IMR-90 (cell line): ENCODE data around the gene DISC1. TPM values are rescaled to one million over a fixed set of nuclear protein-coding genes. Genes with fewer than 3 reads are reported as not detected.

Experiments used
- ATAC-seq: fragments of 200-7000 bp; cut with Tn5 transposase; 2 replicates; pipeline ENCODE4 v1.9.1; 2020; ENCODE audit warnings: low read depth, mild to moderate bottlenecking, moderate library complexity
- BruUV-seq: library from RNA; stranded (reverse); fragments of 400-500 nt; replicated peaks from 2 replicates; lab custom pipeline; 2021; lab: Mats Ljungman, UMichigan
- CTCF ChIA-PET: fragments of 300-600 bp; formaldehyde crosslinking; extraction: SDS; loops from one replicate; lab custom pipeline; 2021; ENCODE audit warnings: antibody characterized with exemption; lab: Yijun Ruan, JAX
- POLR2A ChIA-PET: fragments of 300-600 bp; sonication (Branson Sonifier 250); formaldehyde crosslinking; loops from one replicate; lab custom pipeline; 2022; ENCODE audit warnings: antibody characterized with exemption; ENCODE audit not compliant: unreplicated experiment; lab: Charles Lee
- DNase-seq: peaks from one replicate; pipeline ENCODE4 v3.0.0; 2013
- H2AFZ ChIP-seq: replicated peaks from 2 replicates; pipeline ENCODE3; 2013; ENCODE audit warnings: low read length, mild to moderate bottlenecking; ENCODE audit not compliant: poor library complexity
- H2AK5ac ChIP-seq: 2 replicates; pipeline ENCODE4 v1.6.1; 2013; ENCODE audit warnings: low read depth, low read length, inconsistent platforms
- H2AK9ac ChIP-seq: replicated peaks from 2 replicates; pipeline ENCODE3; 2013; ENCODE audit warnings: mild to moderate bottlenecking, low read depth, low read length, moderate library complexity; ENCODE audit not compliant: poor library complexity
- H2BK120ac ChIP-seq: 2 replicates; pipeline ENCODE4 v1.6.1; 2013; ENCODE audit warnings: low read depth, low read length, inconsistent platforms
- H2BK15ac ChIP-seq: 3 replicates; pipeline ENCODE4 v1.6.1; 2013; ENCODE audit warnings: low read depth, low read length, inconsistent platforms
- H2BK20ac ChIP-seq: 2 replicates; pipeline ENCODE4 v1.6.1; 2013; ENCODE audit warnings: low read depth, mild to moderate bottlenecking, inconsistent platforms, low read length, moderate library complexity
- H2BK5ac ChIP-seq: 2 replicates; pipeline ENCODE4 v1.6.1; 2013; ENCODE audit warnings: mild to moderate bottlenecking, low read depth, low read length, inconsistent platforms; ENCODE audit not compliant: poor library complexity, severe bottlenecking
- H3K14ac ChIP-seq: replicated peaks from 2 replicates; pipeline ENCODE4 v1.6.1; 2013; ENCODE audit warnings: low read depth, low read length, inconsistent platforms
- H3K18ac ChIP-seq: 2 replicates; pipeline ENCODE4 v1.6.1; 2013; ENCODE audit warnings: low read depth, low read length, control low read depth
- H3K23ac ChIP-seq: 2 replicates; pipeline ENCODE4 v1.6.1; 2013; ENCODE audit warnings: low read depth, low read length, inconsistent platforms
- H3K27ac ChIP-seq: 2 replicates; pipeline ENCODE4 v1.5.1; 2013; ENCODE audit warnings: mild to moderate bottlenecking, control low read depth, low read length; ENCODE audit not compliant: insufficient read depth
- H3K27me3 ChIP-seq: 2 replicates; pipeline ENCODE4 v1.6.1; 2013; ENCODE audit warnings: low read length; ENCODE audit not compliant: control insufficient read depth, insufficient read depth
- H3K36me3 ChIP-seq: 2 replicates; pipeline ENCODE4 v1.6.1; 2013; ENCODE audit warnings: low read length, mixed read lengths; ENCODE audit not compliant: control insufficient read depth, insufficient read depth
- H3K4ac ChIP-seq: 2 replicates; pipeline ENCODE4 v1.6.1; 2013; ENCODE audit warnings: low read depth, low read length, inconsistent platforms
- H3K4me1 ChIP-seq: 2 replicates; pipeline ENCODE4 v1.6.1; 2013; ENCODE audit warnings: low read length, mixed read lengths; ENCODE audit not compliant: control insufficient read depth, insufficient read depth
- H3K4me2 ChIP-seq: 2 replicates; pipeline ENCODE4 v1.6.1; 2013; ENCODE audit warnings: low read depth, mild to moderate bottlenecking, control low read depth, low read length, moderate library complexity
- H3K4me3 ChIP-seq: 2 replicates; pipeline ENCODE4 v1.5.1; 2013; ENCODE audit warnings: low read depth, mild to moderate bottlenecking, control low read depth, low read length, moderate library complexity; ENCODE audit not compliant: insufficient read depth
- H3K56ac ChIP-seq: 2 replicates; pipeline ENCODE4 v1.6.1; 2013; ENCODE audit warnings: low read length, inconsistent platforms; ENCODE audit not compliant: insufficient read depth; ENCODE audit errors: extremely low read depth
- H3K79me1 ChIP-seq, 2 experiments: 2 replicates each; pipeline ENCODE4 v1.6.1; 2013; ENCODE audit warnings: low read length in 2 of 2, inconsistent platforms in 1 of 2, low read depth in 1 of 2
- H3K9ac ChIP-seq: 2 replicates; pipeline ENCODE4 v1.6.1; 2013; ENCODE audit warnings: low read depth, low read length, control low read depth
- H3K9me1 ChIP-seq: 2 replicates; pipeline ENCODE4 v1.6.1; 2013; ENCODE audit warnings: low read length, inconsistent platforms; ENCODE audit not compliant: insufficient read depth
- H3K9me3 ChIP-seq: 2 replicates; pipeline ENCODE4 v1.6.1; 2013; ENCODE audit warnings: low read length; ENCODE audit not compliant: control insufficient read depth, insufficient read depth
- H4K20me1 ChIP-seq: 2 replicates; pipeline ENCODE4 v1.6.1; 2013; ENCODE audit warnings: low read length, inconsistent platforms; ENCODE audit not compliant: insufficient read depth
- H4K5ac ChIP-seq: 2 replicates; pipeline ENCODE4 v1.6.1; 2013; ENCODE audit warnings: mild to moderate bottlenecking, low read depth, low read length, control low read depth
- H4K8ac ChIP-seq, 2 experiments: 2 replicates each; pipeline ENCODE4 v1.6.1; 2013; ENCODE audit warnings: low read depth in 2 of 2, low read length in 2 of 2, control low read depth in 1 of 2, inconsistent platforms in 1 of 2
- H4K91ac ChIP-seq: 2 replicates; pipeline ENCODE4 v1.6.1; 2013; ENCODE audit warnings: low read depth, low read length, inconsistent platforms; ENCODE audit not compliant: insufficient read depth
- MAFK ChIP-seq: IDR thresholded peaks from 2 replicates; pipeline ENCODE4 v1.6.1; 2012; ENCODE audit warnings: low read depth, low read length, improper control_type of control experiment
- MAZ ChIP-seq: IDR thresholded peaks from 2 replicates; pipeline ENCODE4 v1.6.1; 2012; ENCODE audit warnings: low read depth, mild to moderate bottlenecking, low read length, improper control_type of control experiment, moderate library complexity, borderline replicate concordance
- NFE2L2 ChIP-seq: fragments of 150-350 bp; IDR thresholded peaks from 2 replicates; pipeline ENCODE4 v1.6.1; 2016; ENCODE audit warnings: low read depth, mild to moderate bottlenecking, low read length
- SMC3 ChIP-seq: fragments of 150-350 bp; IDR thresholded peaks from 2 replicates; pipeline ENCODE4 v1.6.1; 2016; ENCODE audit warnings: low read depth, mild to moderate bottlenecking, antibody characterized with exemption, low read length, moderate library complexity
- WGBS, 2 experiments: methylation state at CpG; one replicate each; pipeline versions ENCODE4 v1.1.5 to v1.1.7; 2013; ENCODE audit warnings: missing lambda C conversion rate in 2 of 2; ENCODE audit not compliant: insufficient read length in 1 of 2; ENCODE audit errors: extremely low coverage in 2 of 2; 5-methylcytosine and 5-hydroxymethylcytosine counted together
- dilution Hi-C: fragments of 300-500 bp; cut with HindIII; formaldehyde crosslinking; loops from one replicate; pipeline ENCODE4 v1.14.3; 2018; ENCODE audit warnings: low sequenced_read_pairs; ENCODE audit not compliant: unreplicated experiment
- in situ Hi-C: fragments of 300-500 bp; cut with MboI; formaldehyde crosslinking; loops from 3 replicates; pipeline ENCODE4 v1.14.3; 2019; ENCODE audit warnings: low sequenced_read_pairs, inconsistent platforms, mixed read lengths
- intact Hi-C: fragments of 100-400 bp; cut with micrococcal nuclease; formaldehyde crosslinking; loops from 2 replicates; pipeline ENCODE4 v1.10.0; 2022
- polyA plus RNA-seq, 3 experiments: library from polyadenylated mRNA; depleted of rRNA; stranded (reverse); fragments of >200 nt; gene quantifications; 2 replicates each; pipeline ENCODE4 v1.2.3, GENCODE V29; 2012; ENCODE audit warnings: low replicate concordance in 1 of 3
- total RNA-seq: library from RNA; depleted of rRNA; stranded (reverse); fragments of >200 nt; gene quantifications from 2 replicates; pipeline ENCODE4 v1.2.3, GENCODE V29; 2012
- TF ChIP-seq, protein P1 (sequence below): conservative IDR thresholded peaks from 2 replicates; pipeline ENCODE4 v1.5.1; 2012; ENCODE audit warnings: mild to moderate bottlenecking, low read depth, low read length, improper control_type of control experiment

Gene DISC1
- total and polyA plus RNA-seq, 2 of the 4 experiments (the other 2 are of a cell fraction) = 2.2 to 7.0 TPM

GRCh38 chr1:231829332-231829731 is 202.7 kb downstream of the DISC1 start:
- Histone ChIP-seq H3K56ac (no peak overlapping the region), H3K79me1 (no peaks in the 10 kb centered on the region), H3K9me3 (no peaks in the 10 kb centered on the region), H3K9me1 (peaks cover 8% of the 10 kb centered on the region; the same call in 1 of the 2 replicates), H3K23ac (no peak overlapping the region), H3K36me3 (no peaks in the 10 kb centered on the region), H2AFZ (no peak overlapping the region), H3K18ac (no peak overlapping the region), H2BK120ac (peak overlapping the region; percentile 64), H3K27ac (no peak overlapping the region; the same call in 1 of the 2 replicates), H3K14ac (peak overlapping the region; percentile 59; the same call in 1 of the 2 replicates), H3K4me3 (no peak overlapping the region), H2AK5ac (peak overlapping the region; percentile 89), H2BK5ac (no peak overlapping the region), H4K5ac (no peak overlapping the region), H2AK9ac (no peak overlapping the region), H3K4ac (peak overlapping the region; percentile 79), H3K27me3 (no peaks in the 10 kb centered on the region), H4K91ac (peak overlapping the region; percentile 58), H3K4me1 (peaks cover 4% of the 10 kb centered on the region), H2BK15ac (peak overlapping the region; percentile 85; the same call in 2 of the 3 replicates), H4K20me1 (no peaks in the 10 kb centered on the region), H4K8ac (no peak overlapping the region; a peak in 1 of 4 replicates), H2BK20ac (peak overlapping the region; percentile 14; the same call in 1 of the 2 replicates), H3K4me2 (no peak overlapping the region), H3K9ac (no peak overlapping the region)
- POLR2A ChIA-PET = no interaction called here
- CTCF ChIA-PET = no interaction called here
- intact Hi-C loops = no loop called here
- DNase-seq (no peak), ATAC-seq (no peak)
- in situ Hi-C loops = no loop called here
- WGBS, 2 experiments = 83% methylated on average over 1 of the region's 9 CpGs; no CpG with 5 or more reads in 1 of the 2 experiments
- dilution Hi-C loops = no loop called here
- no TSS peak for BruUV-seq
- no peak for TF ChIP-seq MAZ
- no peak for TF ChIP-seq NFE2L2
- no peak for TF ChIP-seq SMC3
- TF ChIP-seq MAFK = no peak
- TF ChIP-seq, protein P1, sequence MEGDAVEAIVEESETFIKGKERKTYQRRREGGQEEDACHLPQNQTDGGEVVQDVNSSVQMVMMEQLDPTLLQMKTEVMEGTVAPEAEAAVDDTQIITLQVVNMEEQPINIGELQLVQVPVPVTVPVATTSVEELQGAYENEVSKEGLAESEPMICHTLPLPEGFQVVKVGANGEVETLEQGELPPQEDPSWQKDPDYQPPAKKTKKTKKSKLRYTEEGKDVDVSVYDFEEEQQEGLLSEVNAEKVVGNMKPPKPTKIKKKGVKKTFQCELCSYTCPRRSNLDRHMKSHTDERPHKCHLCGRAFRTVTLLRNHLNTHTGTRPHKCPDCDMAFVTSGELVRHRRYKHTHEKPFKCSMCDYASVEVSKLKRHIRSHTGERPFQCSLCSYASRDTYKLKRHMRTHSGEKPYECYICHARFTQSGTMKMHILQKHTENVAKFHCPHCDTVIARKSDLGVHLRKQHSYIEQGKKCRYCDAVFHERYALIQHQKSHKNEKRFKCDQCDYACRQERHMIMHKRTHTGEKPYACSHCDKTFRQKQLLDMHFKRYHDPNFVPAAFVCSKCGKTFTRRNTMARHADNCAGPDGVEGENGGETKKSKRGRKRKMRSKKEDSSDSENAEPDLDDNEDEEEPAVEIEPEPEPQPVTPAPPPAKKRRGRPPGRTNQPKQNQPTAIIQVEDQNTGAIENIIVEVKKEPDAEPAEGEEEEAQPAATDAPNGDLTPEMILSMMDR = no peak
